ENCODE data around the gene ATP6AP1. TPM values are rescaled to one million over a fixed set of nuclear protein-coding genes. Genes with fewer than 3 reads are reported as not detected.

ATP6AP1 gene
- total RNA-seq, 1 donor from 2014 or later: 54.3 TPM

- Mint-ChIP-seq H3K27me3 (ENCODE audit: insufficient read depth) (no peaks in the 10 kb centered on the region), H3K9me3 (no peaks in the 10 kb centered on the region), H3K4me1 (ENCODE audit: low read depth) (peaks cover 22% of the 10 kb centered on the region), H3K27ac (no peak overlapping the region), H3K36me3 (ENCODE audit: low read depth) (peaks cover 7% of the 10 kb centered on the region), H3K4me3 (no peak overlapping the region)
- DNase-seq (ENCODE audit: low spot score): no peak
- intact Hi-C loops (cut with micrococcal nuclease): no loop called here
Measured at GRCh38 chrX:154426916-154427770, 1.3 kb upstream of the ATP6AP1 start.

GRCh38 chrX:154429711-154430110 lies 1.2 kb downstream of the ATP6AP1 start:
- no peak for DNase-seq (ENCODE audit: low spot score)
- H3K4me3 Mint-ChIP-seq: peak overlapping the region; percentile 83
- H3K27me3 Mint-ChIP-seq (ENCODE audit: insufficient read depth): no peaks in the 10 kb centered on the region
- peaks cover 22% of the 10 kb centered on the region for H3K4me1 Mint-ChIP-seq (ENCODE audit: low read depth)
- H3K36me3 Mint-ChIP-seq (ENCODE audit: low read depth): peaks cover 11% of the 10 kb centered on the region
- H3K27ac Mint-ChIP-seq: peak overlapping the region; percentile 61
- intact Hi-C loops (cut with micrococcal nuclease): loop anchor here (2.0 kb wide), 1 partner anchor 87 kb away; the partner anchor contains the start of gene FAM3A
- no peaks in the 10 kb centered on the region for H3K9me3 Mint-ChIP-seq

- Mint-ChIP-seq H3K9me3 (no peaks in the 10 kb centered on the region), H3K4me1 (ENCODE audit: low read depth) (peaks cover 22% of the 10 kb centered on the region), H3K27me3 (ENCODE audit: insufficient read depth) (no peaks in the 10 kb centered on the region), H3K4me3 (peak overlapping the region; percentile 49), H3K36me3 (ENCODE audit: low read depth) (peaks cover 11% of the 10 kb centered on the region), H3K27ac (peak overlapping the region; percentile 37)
- DNase-seq (ENCODE audit: low spot score): no peak
- intact Hi-C loops (cut with micrococcal nuclease): no loop called here
Measured at GRCh38 chrX:154430479-154430878, 2.0 kb downstream of the ATP6AP1 start.

GRCh38 chrX:154430916-154431315 lies 2.4 kb downstream of the ATP6AP1 start:
- Mint-ChIP-seq H3K4me1 (ENCODE audit: low read depth) (peaks cover 23% of the 10 kb centered on the region), H3K27me3 (ENCODE audit: insufficient read depth) (no peaks in the 10 kb centered on the region), H3K36me3 (ENCODE audit: low read depth) (peaks cover 15% of the 10 kb centered on the region), H3K27ac (no peak overlapping the region), H3K9me3 (no peaks in the 10 kb centered on the region), H3K4me3 (no peak overlapping the region)
- intact Hi-C loops (cut with micrococcal nuclease): no loop called here
- no peak for DNase-seq (ENCODE audit: low spot score)

- H3K27ac Mint-ChIP-seq: peak overlapping the region; percentile 52
Measured at GRCh38 chrX:154431341-154431740, 2.9 kb downstream of the ATP6AP1 start.

GRCh38 chrX:154432210-154432609 lies 3.7 kb downstream of the ATP6AP1 start:
- no peaks in the 10 kb centered on the region for H3K27me3 Mint-ChIP-seq (ENCODE audit: insufficient read depth)
- H3K4me3 Mint-ChIP-seq: no peak overlapping the region
- no peaks in the 10 kb centered on the region for H3K9me3 Mint-ChIP-seq
- H3K36me3 Mint-ChIP-seq (ENCODE audit: low read depth): peaks cover 21% of the 10 kb centered on the region
- no peak for DNase-seq (ENCODE audit: low spot score)
- H3K27ac Mint-ChIP-seq: no peak overlapping the region
- peaks cover 28% of the 10 kb centered on the region for H3K4me1 Mint-ChIP-seq (ENCODE audit: low read depth)
- intact Hi-C loops (cut with micrococcal nuclease): no loop called here

More at GRCh38 chrX:154431341-154431740, 2.9 kb downstream of the ATP6AP1 start:
- no peaks in the 10 kb centered on the region for H3K9me3 Mint-ChIP-seq
- no peak for DNase-seq (ENCODE audit: low spot score)
- peaks cover 27% of the 10 kb centered on the region for H3K4me1 Mint-ChIP-seq (ENCODE audit: low read depth)
- H3K27me3 Mint-ChIP-seq (ENCODE audit: insufficient read depth): no peaks in the 10 kb centered on the region
- no peak overlapping the region for H3K4me3 Mint-ChIP-seq
- intact Hi-C loops (cut with micrococcal nuclease): no loop called here
- H3K36me3 Mint-ChIP-seq (ENCODE audit: low read depth): peaks cover 19% of the 10 kb centered on the region

- intact Hi-C loops (cut with micrococcal nuclease): no loop called here
Measured at GRCh38 chrX:154433605-154434004, 5.1 kb downstream of the ATP6AP1 start.

GRCh38 chrX:154434394-154435168 lies 6.1 kb downstream of the ATP6AP1 start:
- H3K27ac Mint-ChIP-seq: no peak overlapping the region
- intact Hi-C loops (cut with micrococcal nuclease): no loop called here

More at GRCh38 chrX:154433605-154434004, 5.1 kb downstream of the ATP6AP1 start:
- H3K27ac Mint-ChIP-seq: no peak overlapping the region
- no peaks in the 10 kb centered on the region for H3K9me3 Mint-ChIP-seq
- no peak overlapping the region for H3K4me3 Mint-ChIP-seq
- no peak for DNase-seq (ENCODE audit: low spot score)
- H3K27me3 Mint-ChIP-seq (ENCODE audit: insufficient read depth): no peaks in the 10 kb centered on the region
- peaks cover 23% of the 10 kb centered on the region for H3K4me1 Mint-ChIP-seq (ENCODE audit: low read depth)
- peaks cover 23% of the 10 kb centered on the region for H3K36me3 Mint-ChIP-seq (ENCODE audit: low read depth)

GRCh38 chrX:154435171-154435733 lies 6.8 kb downstream of the ATP6AP1 start:
- Mint-ChIP-seq H3K9me3 (no peaks in the 10 kb centered on the region), H3K27ac (peak overlapping the region; percentile 23), H3K36me3 (ENCODE audit: low read depth) (peaks cover 25% of the 10 kb centered on the region), H3K4me3 (peak overlapping the region; percentile 7), H3K4me1 (ENCODE audit: low read depth) (peaks cover 13% of the 10 kb centered on the region), H3K27me3 (ENCODE audit: insufficient read depth) (no peaks in the 10 kb centered on the region)
- no peak for DNase-seq (ENCODE audit: low spot score)
- intact Hi-C loops (cut with micrococcal nuclease): no loop called here

More at GRCh38 chrX:154434394-154435168, 6.1 kb downstream of the ATP6AP1 start:
- peaks cover 25% of the 10 kb centered on the region for H3K36me3 Mint-ChIP-seq (ENCODE audit: low read depth)
- H3K4me1 Mint-ChIP-seq (ENCODE audit: low read depth): peaks cover 17% of the 10 kb centered on the region
- no peaks in the 10 kb centered on the region for H3K27me3 Mint-ChIP-seq (ENCODE audit: insufficient read depth)
- no peaks in the 10 kb centered on the region for H3K9me3 Mint-ChIP-seq
- no peak for DNase-seq (ENCODE audit: low spot score)
- H3K4me3 Mint-ChIP-seq: no peak overlapping the region

- Mint-ChIP-seq H3K4me3 (peak overlapping the region; percentile 83), H3K36me3 (ENCODE audit: low read depth) (peaks cover 22% of the 10 kb centered on the region), H3K27ac (peak overlapping the region; percentile 76), H3K4me1 (ENCODE audit: low read depth) (peaks cover 6% of the 10 kb centered on the region), H3K9me3 (no peaks in the 10 kb centered on the region), H3K27me3 (ENCODE audit: insufficient read depth) (no peaks in the 10 kb centered on the region)
- intact Hi-C loops (cut with micrococcal nuclease): loop anchor here (2.0 kb wide), 1 partner anchor 42 kb away; the partner anchor contains the start of gene LAGE3
- peak; percentile 49 for DNase-seq (ENCODE audit: low spot score)
Measured at GRCh38 chrX:154436374-154436982, 8.0 kb downstream of the ATP6AP1 start.

- Mint-ChIP-seq H3K4me3 (peak within 1 kb of the TSS; percentile 87), H3K27me3 (ENCODE audit: insufficient read depth) (no peaks in the 10 kb centered on the region), H3K27ac (peak within 1 kb of the TSS; percentile 77), H3K9me3 (no peaks in the 10 kb centered on the region), H3K4me1 (ENCODE audit: low read depth) (peaks cover 6% of the 10 kb centered on the region), H3K36me3 (ENCODE audit: low read depth) (peaks cover 19% of the 10 kb centered on the region)
- peak; percentile 48 for DNase-seq (ENCODE audit: low spot score)
- intact Hi-C loops (cut with micrococcal nuclease): loop anchor here (2.0 kb wide), 1 partner anchor 42 kb away; the partner anchor contains the start of gene LAGE3
Measured at GRCh38 chrX:154436983-154437752, 8.7 kb downstream of the ATP6AP1 start, which contains the start of gene GDI1. TSS of gene GDI1 (plus strand) at chrX:154437154. CDS start at chrX:154437255, 101 bp downstream.

All from activated T-helper 1 cell treated with anti-CD3 and anti-CD28 coated beads, Interleukin-12 subunit alpha, Interleukin-12 subunit beta, Interleukin-2, Interleukin-4 antibody, amounts not matched to agents 30 ng/mL and 10 ng/mL and 1 ng/mL, durations not matched to agents 14 hours and 24 hours and 36 hours (primary cell).